C4-2B (cell line): Measurements from ENCODE around the gene IL1R2.

Source experiments
- ZFX ChIP-seq: fragments of 450-650 bp; IDR thresholded peaks from 2 replicates; pipeline ENCODE4 v1.6.1; 2017
- TF ChIP-seq, protein P1 (sequence below): fragments of 450-650 bp; conservative IDR thresholded peaks from 2 replicates; pipeline ENCODE4 v1.5.1; 2017; ENCODE audit warnings: mild to moderate bottlenecking

DNA sequence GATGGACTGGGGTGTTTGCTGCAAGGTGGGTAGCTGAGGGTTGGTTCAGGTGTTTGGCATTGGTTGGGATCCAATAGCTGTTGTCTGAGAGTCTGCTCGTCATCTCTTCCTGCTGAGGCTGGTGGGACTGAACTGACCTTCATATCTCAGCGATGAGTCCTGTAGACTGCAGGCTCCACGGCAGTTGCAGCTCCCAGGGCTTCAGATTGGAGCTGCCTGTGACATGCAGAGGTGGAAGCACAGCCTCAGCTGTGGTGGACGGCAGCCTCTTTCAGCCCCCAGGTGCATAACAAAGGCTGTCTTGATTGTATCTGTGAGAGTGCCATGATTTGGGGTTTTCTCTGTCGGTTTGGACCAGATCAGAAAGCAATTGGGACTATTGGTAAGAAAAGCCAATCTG lies 3.9 kb upstream of the IL1R2 start:
- TF ChIP-seq, protein P1, sequence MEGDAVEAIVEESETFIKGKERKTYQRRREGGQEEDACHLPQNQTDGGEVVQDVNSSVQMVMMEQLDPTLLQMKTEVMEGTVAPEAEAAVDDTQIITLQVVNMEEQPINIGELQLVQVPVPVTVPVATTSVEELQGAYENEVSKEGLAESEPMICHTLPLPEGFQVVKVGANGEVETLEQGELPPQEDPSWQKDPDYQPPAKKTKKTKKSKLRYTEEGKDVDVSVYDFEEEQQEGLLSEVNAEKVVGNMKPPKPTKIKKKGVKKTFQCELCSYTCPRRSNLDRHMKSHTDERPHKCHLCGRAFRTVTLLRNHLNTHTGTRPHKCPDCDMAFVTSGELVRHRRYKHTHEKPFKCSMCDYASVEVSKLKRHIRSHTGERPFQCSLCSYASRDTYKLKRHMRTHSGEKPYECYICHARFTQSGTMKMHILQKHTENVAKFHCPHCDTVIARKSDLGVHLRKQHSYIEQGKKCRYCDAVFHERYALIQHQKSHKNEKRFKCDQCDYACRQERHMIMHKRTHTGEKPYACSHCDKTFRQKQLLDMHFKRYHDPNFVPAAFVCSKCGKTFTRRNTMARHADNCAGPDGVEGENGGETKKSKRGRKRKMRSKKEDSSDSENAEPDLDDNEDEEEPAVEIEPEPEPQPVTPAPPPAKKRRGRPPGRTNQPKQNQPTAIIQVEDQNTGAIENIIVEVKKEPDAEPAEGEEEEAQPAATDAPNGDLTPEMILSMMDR, result no peak
- TF ChIP-seq ZFX, result no peak
